ENCODE results near the gene USH1C.

USH1C gene

GRCh38 chr11:17544181-17544622, at the start of gene USH1C:
TSS of gene USH1C (minus strand) at chr11:17544416. CDS start at chr11:17544307, 109 bp downstream.
- no peak within 1 kb of the TSS for H3K27ac Mint-ChIP-seq
- peaks cover 44% of the 10 kb centered on the region for H3K27me3 Mint-ChIP-seq
- no peak within 1 kb of the TSS for H3K4me3 Mint-ChIP-seq
- peak; percentile 61 for DNase-seq
- H3K9me3 Mint-ChIP-seq: no peaks in the 10 kb centered on the region
- H3K4me1 Mint-ChIP-seq (ENCODE audit: low read depth): peaks cover 1% of the 10 kb centered on the region
- H3K36me3 Mint-ChIP-seq (ENCODE audit: low read depth): no peaks in the 10 kb centered on the region

GRCh38 chr11:17593466-17594245, 49.4 kb upstream of the USH1C start:
- Mint-ChIP-seq H3K9me3 (no peaks in the 10 kb centered on the region), H3K4me3 (no peak overlapping the region), H3K4me1 (ENCODE audit: low read depth) (no peaks in the 10 kb centered on the region), H3K27ac (no peak overlapping the region), H3K27me3 (peaks cover 22% of the 10 kb centered on the region), H3K36me3 (ENCODE audit: low read depth) (no peaks in the 10 kb centered on the region)
- peak; percentile 11 for DNase-seq

GRCh38 chr11:17591293-17591692, 47.1 kb upstream of the USH1C start:
- no peaks in the 10 kb centered on the region for H3K36me3 Mint-ChIP-seq (ENCODE audit: low read depth)
- H3K27ac Mint-ChIP-seq: no peak overlapping the region
- no peaks in the 10 kb centered on the region for H3K9me3 Mint-ChIP-seq
- H3K4me3 Mint-ChIP-seq: no peak overlapping the region
- H3K27me3 Mint-ChIP-seq: peaks cover 25% of the 10 kb centered on the region
- DNase-seq: no peak
- H3K4me1 Mint-ChIP-seq (ENCODE audit: low read depth): no peaks in the 10 kb centered on the region

GRCh38 chr11:17590463-17590862, 46.2 kb upstream of the USH1C start:
- no peak overlapping the region for H3K4me3 Mint-ChIP-seq
- no peak overlapping the region for H3K27ac Mint-ChIP-seq
- no peaks in the 10 kb centered on the region for H3K9me3 Mint-ChIP-seq
- no peak for DNase-seq
- no peaks in the 10 kb centered on the region for H3K4me1 Mint-ChIP-seq (ENCODE audit: low read depth)
- no peaks in the 10 kb centered on the region for H3K36me3 Mint-ChIP-seq (ENCODE audit: low read depth)
- peaks cover 25% of the 10 kb centered on the region for H3K27me3 Mint-ChIP-seq

- Mint-ChIP-seq H3K4me1 (ENCODE audit: low read depth) (no peaks in the 10 kb centered on the region), H3K9me3 (no peaks in the 10 kb centered on the region)
- DNase-seq: no peak
These were observed 44.5 kb upstream of the USH1C start for GRCh38 chr11:17588721-17589120.

GRCh38 chr11:17588166-17588565, 44.0 kb upstream of the USH1C start:
- no peaks in the 10 kb centered on the region for H3K4me1 Mint-ChIP-seq (ENCODE audit: low read depth)
- H3K9me3 Mint-ChIP-seq: no peaks in the 10 kb centered on the region
- no peak overlapping the region for H3K27ac Mint-ChIP-seq
- no peaks in the 10 kb centered on the region for H3K36me3 Mint-ChIP-seq (ENCODE audit: low read depth)
- DNase-seq: no peak
- H3K27me3 Mint-ChIP-seq: peaks cover 12% of the 10 kb centered on the region
- H3K4me3 Mint-ChIP-seq: no peak overlapping the region

More at GRCh38 chr11:17588721-17589120, 44.5 kb upstream of the USH1C start:
- no peaks in the 10 kb centered on the region for H3K36me3 Mint-ChIP-seq (ENCODE audit: low read depth)
- no peak overlapping the region for H3K4me3 Mint-ChIP-seq
- peaks cover 14% of the 10 kb centered on the region for H3K27me3 Mint-ChIP-seq
- no peak overlapping the region for H3K27ac Mint-ChIP-seq

GRCh38 chr11:17585911-17586695, 41.9 kb upstream of the USH1C start:
- no peaks in the 10 kb centered on the region for H3K36me3 Mint-ChIP-seq (ENCODE audit: low read depth)
- H3K27ac Mint-ChIP-seq: no peak overlapping the region
- DNase-seq: peak; percentile 17
- H3K9me3 Mint-ChIP-seq: no peaks in the 10 kb centered on the region
- peaks cover 3% of the 10 kb centered on the region for H3K27me3 Mint-ChIP-seq
- no peak overlapping the region for H3K4me3 Mint-ChIP-seq
- H3K4me1 Mint-ChIP-seq (ENCODE audit: low read depth): no peaks in the 10 kb centered on the region

- Mint-ChIP-seq H3K9me3 (no peaks in the 10 kb centered on the region), H3K27ac (no peak overlapping the region), H3K4me3 (no peak overlapping the region), H3K4me1 (ENCODE audit: low read depth) (no peaks in the 10 kb centered on the region), H3K27me3 (peaks cover 8% of the 10 kb centered on the region), H3K36me3 (ENCODE audit: low read depth) (no peaks in the 10 kb centered on the region)
- DNase-seq: no peak
These were observed 37.5 kb upstream of the USH1C start for GRCh38 chr11:17581732-17582053.

- H3K27me3 Mint-ChIP-seq: peaks cover 5% of the 10 kb centered on the region
- no peaks in the 10 kb centered on the region for H3K9me3 Mint-ChIP-seq
- H3K36me3 Mint-ChIP-seq (ENCODE audit: low read depth): no peaks in the 10 kb centered on the region
- H3K4me1 Mint-ChIP-seq (ENCODE audit: low read depth): no peaks in the 10 kb centered on the region
- no peak for DNase-seq
- no peak overlapping the region for H3K4me3 Mint-ChIP-seq
- H3K27ac Mint-ChIP-seq: no peak overlapping the region
These were observed 37.0 kb upstream of the USH1C start for GRCh38 chr11:17581036-17581731.

- no peaks in the 10 kb centered on the region for H3K4me1 Mint-ChIP-seq (ENCODE audit: low read depth)
- DNase-seq: no peak
- no peak overlapping the region for H3K27ac Mint-ChIP-seq
- H3K4me3 Mint-ChIP-seq: no peak overlapping the region
- no peaks in the 10 kb centered on the region for H3K36me3 Mint-ChIP-seq (ENCODE audit: low read depth)
- H3K9me3 Mint-ChIP-seq: no peaks in the 10 kb centered on the region
- peaks cover 5% of the 10 kb centered on the region for H3K27me3 Mint-ChIP-seq
These were observed 36.1 kb upstream of the USH1C start for GRCh38 chr11:17580271-17580670.

GRCh38 chr11:17579451-17579850, 35.2 kb upstream of the USH1C start:
- Mint-ChIP-seq H3K27me3 (peaks cover 5% of the 10 kb centered on the region), H3K36me3 (ENCODE audit: low read depth) (no peaks in the 10 kb centered on the region), H3K27ac (no peak overlapping the region), H3K4me3 (no peak overlapping the region), H3K4me1 (ENCODE audit: low read depth) (no peaks in the 10 kb centered on the region), H3K9me3 (no peaks in the 10 kb centered on the region)
- DNase-seq: peak; percentile 20

GRCh38 chr11:17578958-17579357, 34.7 kb upstream of the USH1C start:
- no peaks in the 10 kb centered on the region for H3K4me1 Mint-ChIP-seq (ENCODE audit: low read depth)
- H3K27me3 Mint-ChIP-seq: peaks cover 5% of the 10 kb centered on the region
- DNase-seq: peak; percentile 12
- H3K9me3 Mint-ChIP-seq: no peaks in the 10 kb centered on the region
- H3K27ac Mint-ChIP-seq: no peak overlapping the region
- no peaks in the 10 kb centered on the region for H3K36me3 Mint-ChIP-seq (ENCODE audit: low read depth)
- no peak overlapping the region for H3K4me3 Mint-ChIP-seq

- Mint-ChIP-seq H3K4me3 (no peak overlapping the region), H3K4me1 (ENCODE audit: low read depth) (no peaks in the 10 kb centered on the region), H3K27ac (no peak overlapping the region), H3K9me3 (no peaks in the 10 kb centered on the region), H3K27me3 (peaks cover 5% of the 10 kb centered on the region), H3K36me3 (ENCODE audit: low read depth) (no peaks in the 10 kb centered on the region)
- no peak for DNase-seq
These were observed 34.1 kb upstream of the USH1C start for GRCh38 chr11:17578296-17578695.

- no peaks in the 10 kb centered on the region for H3K9me3 Mint-ChIP-seq
- peaks cover 2% of the 10 kb centered on the region for H3K4me1 Mint-ChIP-seq (ENCODE audit: low read depth)
- H3K27ac Mint-ChIP-seq: no peak overlapping the region
- no peak for DNase-seq
- H3K36me3 Mint-ChIP-seq (ENCODE audit: low read depth): no peaks in the 10 kb centered on the region
- H3K4me3 Mint-ChIP-seq: no peak overlapping the region
- H3K27me3 Mint-ChIP-seq: peaks cover 5% of the 10 kb centered on the region
These were observed 31.5 kb upstream of the USH1C start for GRCh38 chr11:17575431-17576425.

Data from activated T-cell treated with anti-CD3 and anti-CD28 coated beads, Interleukin-2, amount 50 U/mL, for 24 hours (primary cell).